ENCODE results near the gene ZNF793.

- no peak for TF ChIP-seq POLR2A (IDR thresholded peaks at IDR 0.05)
- no peak for TF ChIP-seq CTCF (IDR thresholded peaks at IDR 0.05)
These were observed 36.5 kb upstream of the ZNF793 start for GRCh38 chr19:37470216-37470615.
